Right lobe of liver (tissue), 4 donors: ENCODE data around the gene ASH1L.

ENCODE experiments used
- CTCF ChIP-seq, 4 donors: fragments of 200-600 bp in 3 of 4; fragments of 450-650 bp in 1 of 4; IDR thresholded peaks; one replicate each; pipeline versions ENCODE4 v1.5.1 to v1.8.0; 2016 to 2022; ENCODE audit warnings: antibody characterized with exemption in 4 of 4, mild to moderate bottlenecking in 2 of 4
- POLR2A ChIP-seq: fragments of 450-650 bp; IDR thresholded peaks from one replicate; pipeline ENCODE4 v1.6.1; 2017; ENCODE audit warnings: antibody characterized with exemption, mild to moderate bottlenecking
- donor health status: DM: no; HTN: no; CAD: no.
- donor health status: DM: no; HTN: no; CAD: no.
- donor health status: DM: no; HTN: yes; CAD: no.

- TF ChIP-seq CTCF (IDR thresholded peaks at IDR 0.05): no peak
- no peak for TF ChIP-seq POLR2A
These were observed 151.7 kb downstream of the ASH1L start for GRCh38 chr1:155410931-155411330.
